Erythroblast (primary cell): ENCODE data around the gene SLCO1C1.

Experiments
- GATA1 ChIP-seq: IDR thresholded peaks from 2 replicates; pipeline ENCODE4 v1.6.1; 2011; ENCODE audit warnings: low read depth, mild to moderate bottlenecking, control low read depth, low read length, moderate library complexity
- POLR2A ChIP-seq: IDR thresholded peaks from 2 replicates; pipeline ENCODE4 v1.6.1; 2011; ENCODE audit warnings: mild to moderate bottlenecking, low read length

- TF ChIP-seq POLR2A (no peak), GATA1 (no peak)
Measured at GRCh38 chr12:20701106-20701505, 6.0 kb downstream of the SLCO1C1 start.
